HEK293 (cell line): ENCODE data around the gene ALG11.

Source experiments
- EGR2 ChIP-seq: fragments of 450-650 bp; formaldehyde crosslinking; IDR thresholded peaks from 2 replicates; pipeline ENCODE4 v1.5.1; 2016; ENCODE audit warnings: low read depth, missing biosample characterization, missing genetic modification characterization
- GLIS1 ChIP-seq: fragments of 450-650 bp; formaldehyde crosslinking; IDR thresholded peaks from 2 replicates; pipeline ENCODE4 v1.5.1; 2016; ENCODE audit warnings: missing biosample characterization, missing genetic modification characterization
- GLIS2 ChIP-seq: fragments of 450-650 bp; formaldehyde crosslinking; IDR thresholded peaks from 2 replicates; pipeline ENCODE4 v1.5.1; 2016; ENCODE audit warnings: missing biosample characterization, missing genetic modification characterization
- KLF1 ChIP-seq: fragments of 450-650 bp; formaldehyde crosslinking; IDR thresholded peaks from 2 replicates; pipeline ENCODE4 v1.5.1; 2016; ENCODE audit warnings: missing biosample characterization, missing genetic modification characterization
- KLF7 ChIP-seq: fragments of 450-650 bp; formaldehyde crosslinking; IDR thresholded peaks from 2 replicates; pipeline ENCODE4 v1.5.1; 2016; ENCODE audit warnings: missing biosample characterization, missing genetic modification characterization, borderline replicate concordance
- KLF9 ChIP-seq: fragments of 450-650 bp; formaldehyde crosslinking; IDR thresholded peaks from 2 replicates; pipeline ENCODE4 v1.5.1; 2016; ENCODE audit warnings: missing biosample characterization, missing genetic modification characterization, low read depth
- MEIS1 ChIP-seq: sonication (generic); formaldehyde crosslinking; IDR thresholded peaks from 2 replicates; pipeline ENCODE4 v1.8.1; 2022; ENCODE audit warnings: missing genetic modification reagents, mild to moderate bottlenecking, borderline replicate concordance
- MZF1 ChIP-seq: fragments of 450-650 bp; formaldehyde crosslinking; IDR thresholded peaks from 2 replicates; pipeline ENCODE4 v1.5.1; 2017; ENCODE audit warnings: missing biosample characterization, missing genetic modification characterization, borderline replicate concordance
- REPIN1 ChIP-seq: fragments of 450-650 bp; formaldehyde crosslinking; IDR thresholded peaks from 2 replicates; pipeline ENCODE4 v1.5.1; 2017; ENCODE audit warnings: missing biosample characterization, missing genetic modification characterization, low read depth
- SETDB1 ChIP-seq: IDR thresholded peaks from one replicate; pipeline ENCODE4 v1.6.1; 2017; ENCODE audit warnings: mild to moderate bottlenecking, low read length, moderate library complexity, mixed read lengths; ENCODE audit not compliant: insufficient read length
- SP3 ChIP-seq: fragments of 450-650 bp; formaldehyde crosslinking; IDR thresholded peaks from 2 replicates; pipeline ENCODE4 v1.5.1; 2016; ENCODE audit warnings: missing biosample characterization, missing genetic modification characterization
- ZBTB26 ChIP-seq: fragments of 450-650 bp; formaldehyde crosslinking; optimal IDR thresholded peaks from 2 replicates; pipeline ENCODE3; 2016; ENCODE audit warnings: missing biosample characterization, mild to moderate bottlenecking, missing genetic modification characterization
- ZBTB44 ChIP-seq: fragments of 450-650 bp; IDR thresholded peaks from 2 replicates; pipeline ENCODE4 v1.5.1; 2018; ENCODE audit warnings: missing biosample characterization, mild to moderate bottlenecking, missing genetic modification characterization
- ZEB2 ChIP-seq: fragments of 450-650 bp; formaldehyde crosslinking; IDR thresholded peaks from 2 replicates; pipeline ENCODE4 v1.5.1; 2016; ENCODE audit warnings: missing biosample characterization, missing genetic modification characterization
- ZFP69B ChIP-seq: fragments of 450-650 bp; formaldehyde crosslinking; IDR thresholded peaks from 2 replicates; pipeline ENCODE4 v1.5.1; 2016; ENCODE audit warnings: missing biosample characterization, missing genetic modification characterization
- ZIC2 ChIP-seq: fragments of 450-650 bp; formaldehyde crosslinking; IDR thresholded peaks from 2 replicates; pipeline ENCODE4 v1.5.1; 2016; ENCODE audit warnings: missing biosample characterization, missing genetic modification characterization
- ZNF140 ChIP-seq: fragments of 450-650 bp; formaldehyde crosslinking; IDR thresholded peaks from 2 replicates; pipeline ENCODE4 v1.5.1; 2016; ENCODE audit warnings: missing biosample characterization, missing genetic modification characterization
- ZNF157 ChIP-seq: fragments of 450-650 bp; formaldehyde crosslinking; IDR thresholded peaks from 2 replicates; pipeline ENCODE4 v1.5.1; 2016; ENCODE audit warnings: missing biosample characterization, missing genetic modification characterization
- ZNF175 ChIP-seq: fragments of 450-650 bp; formaldehyde crosslinking; IDR thresholded peaks from 2 replicates; pipeline ENCODE4 v1.5.1; 2016; ENCODE audit warnings: missing biosample characterization, missing genetic modification characterization
- ZNF19 ChIP-seq: fragments of 450-650 bp; formaldehyde crosslinking; IDR thresholded peaks from 2 replicates; pipeline ENCODE4; 2016; ENCODE audit warnings: missing biosample characterization, missing genetic modification characterization, low read depth
- ZNF2 ChIP-seq: fragments of 450-650 bp; formaldehyde crosslinking; IDR thresholded peaks from 2 replicates; pipeline ENCODE4 v1.5.1; 2016; ENCODE audit warnings: missing biosample characterization, missing genetic modification characterization
- ZNF202 ChIP-seq: fragments of 450-650 bp; formaldehyde crosslinking; IDR thresholded peaks from 2 replicates; pipeline ENCODE4 v1.5.1; 2016; ENCODE audit warnings: missing biosample characterization, missing genetic modification characterization, borderline replicate concordance
- ZNF221 ChIP-seq: fragments of 450-650 bp; formaldehyde crosslinking; IDR thresholded peaks from 2 replicates; pipeline ENCODE4 v1.5.1; 2017; ENCODE audit warnings: missing biosample characterization, missing genetic modification characterization, borderline replicate concordance
- ZNF223 ChIP-seq: fragments of 450-650 bp; formaldehyde crosslinking; IDR thresholded peaks from 2 replicates; pipeline ENCODE4 v1.5.1; 2016; ENCODE audit warnings: missing biosample characterization, missing genetic modification characterization
- ZNF341 ChIP-seq: fragments of 450-650 bp; formaldehyde crosslinking; IDR thresholded peaks from 2 replicates; pipeline ENCODE4; 2016; ENCODE audit warnings: low read depth, missing biosample characterization, missing genetic modification characterization
- ZNF423 ChIP-seq: fragments of 450-650 bp; formaldehyde crosslinking; IDR thresholded peaks from 2 replicates; pipeline ENCODE4 v1.5.1; 2016; ENCODE audit warnings: missing biosample characterization, missing genetic modification characterization
- ZNF48 ChIP-seq: fragments of 450-650 bp; formaldehyde crosslinking; IDR thresholded peaks from 2 replicates; pipeline ENCODE4 v1.5.1; 2016; ENCODE audit warnings: missing biosample characterization, missing genetic modification characterization
- ZNF571 ChIP-seq: fragments of 450-650 bp; formaldehyde crosslinking; IDR thresholded peaks from 2 replicates; pipeline ENCODE4 v1.5.0; 2017; ENCODE audit warnings: missing biosample characterization, missing genetic modification characterization
- ZNF639 ChIP-seq: fragments of 450-650 bp; formaldehyde crosslinking; IDR thresholded peaks from 2 replicates; pipeline ENCODE4 v1.5.1; 2016; ENCODE audit warnings: missing biosample characterization, missing genetic modification characterization
- ZNF777 ChIP-seq: fragments of 450-650 bp; formaldehyde crosslinking; IDR thresholded peaks from 2 replicates; pipeline ENCODE4 v1.5.1; 2017; ENCODE audit warnings: missing biosample characterization, missing genetic modification characterization, borderline replicate concordance
- ZNF837 ChIP-seq: fragments of 450-650 bp; formaldehyde crosslinking; IDR thresholded peaks from 2 replicates; pipeline ENCODE4 v1.5.1; 2016; ENCODE audit warnings: missing biosample characterization, missing genetic modification characterization
- ZSCAN5A ChIP-seq: fragments of 450-650 bp; formaldehyde crosslinking; IDR thresholded peaks from 2 replicates; pipeline ENCODE4 v1.5.1; 2016; ENCODE audit warnings: missing biosample characterization, missing genetic modification characterization
- ZXDB ChIP-seq: fragments of 450-650 bp; formaldehyde crosslinking; IDR thresholded peaks from 2 replicates; pipeline ENCODE4 v1.5.1; 2016; ENCODE audit warnings: missing biosample characterization, missing genetic modification characterization
- TF ChIP-seq, protein P1 (sequence below): fragments of 450-650 bp; formaldehyde crosslinking; IDR thresholded peaks from 2 replicates; pipeline ENCODE4 v1.5.1; 2016; ENCODE audit warnings: missing biosample characterization, missing genetic modification characterization

Gene ALG11

DNA sequence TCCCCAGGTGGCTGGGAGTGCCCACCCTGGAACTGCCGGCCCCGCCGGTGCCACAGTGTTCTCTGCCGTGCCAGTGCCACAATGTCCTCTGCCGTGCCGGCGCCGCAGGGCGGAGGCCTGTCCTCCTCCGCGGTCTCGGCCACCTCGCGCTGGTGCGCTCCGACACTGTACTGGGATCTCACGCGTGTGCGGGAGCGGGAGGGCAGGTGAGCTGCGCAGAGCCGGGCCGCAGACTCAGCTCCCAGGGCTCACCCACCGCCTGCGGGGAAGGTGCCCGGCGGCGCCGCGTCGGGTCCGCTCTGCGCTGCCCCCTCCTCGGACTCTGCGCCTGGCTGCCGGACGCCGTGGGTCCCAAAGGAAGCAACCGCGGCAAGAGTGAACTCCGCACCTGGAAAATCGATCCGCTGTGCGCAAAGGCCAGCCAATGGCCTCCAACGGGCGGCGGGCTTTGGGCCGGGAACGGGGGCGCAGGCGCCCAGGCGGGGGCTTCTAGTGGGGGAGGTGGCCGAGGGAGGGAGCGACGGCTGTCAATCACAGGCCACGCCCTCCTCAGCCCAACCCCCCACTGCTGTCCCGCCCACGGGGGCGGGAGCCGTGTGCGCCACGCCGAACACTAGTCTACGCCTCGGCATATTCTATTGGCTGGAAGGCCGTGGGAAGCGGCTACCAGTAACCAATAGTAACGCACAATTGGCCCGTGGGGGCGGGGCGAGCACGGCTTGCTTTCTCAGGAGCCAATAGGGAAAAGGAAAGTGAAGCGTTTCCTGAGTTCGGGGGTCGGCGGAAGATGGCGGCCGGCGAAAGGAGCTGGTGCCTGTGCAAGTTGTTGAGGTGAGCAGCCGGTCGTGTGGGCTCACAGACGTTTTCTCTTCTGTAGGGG, at the start of gene ALG11 (continued):
- TF ChIP-seq ZSCAN5A (tag by site-specific recombination) (peak; percentile 77; the same call in 1 of the 2 replicates), KLF7 (tag by site-specific recombination) (0 out of 2 replicates have a peak, but pooled peaks have one; percentile 30), KLF1 (tag by site-specific recombination) (peak; percentile 17; the same call in 1 of the 2 replicates), ZNF341 (peak; percentile 33), ZNF157 (no peak), EGR2 (tag by site-specific recombination) (peak; percentile 79), ZIC2 (tag by site-specific recombination) (peak; percentile 57), ZBTB26 (tag by site-specific recombination) (peak; percentile 96), ZFP69B (tag by site-specific recombination) (peak; percentile 67; the same call in 1 of the 2 replicates), ZNF48 (tag by site-specific recombination) (no peak), ZNF175 (tag by site-specific recombination) (no peak), ZNF223 (peak; percentile 91), KLF9 (tag by site-specific recombination) (peak; percentile 96), ZNF221 (tag by site-specific recombination) (no peak), ZNF202 (tag by site-specific recombination) (no peak), GLIS1 (tag by site-specific recombination) (peak; percentile 62; the same call in 1 of the 2 replicates), GLIS2 (tag by site-specific recombination) (peak; percentile 84), ZBTB44 (no peak), SETDB1 (no peak), ZEB2 (tag by site-specific recombination) (peak; percentile 55), MZF1 (tag by site-specific recombination) (no peak), MEIS1 (CRISPR knock-in tag) (no peak), ZNF777 (tag by site-specific recombination) (peak; percentile 52; the same call in 1 of the 2 replicates), ZNF2 (tag by site-specific recombination) (peak; percentile 81), ZNF571 (tag by site-specific recombination) (no peak), ZNF140 (no peak), ZXDB (tag by site-specific recombination) (0 out of 2 replicates have a peak, but pooled peaks have one; percentile 28), ZNF837 (tag by site-specific recombination) (no peak), ZNF423 (tag by site-specific recombination) (0 out of 2 replicates have a peak, but pooled peaks have one; percentile 11), ZNF639 (tag by site-specific recombination) (no peak), SP3 (tag by site-specific recombination) (peak; percentile 96), REPIN1 (tag by site-specific recombination) (no peak), ZNF19 (tag by site-specific recombination) (no peak)
- TF ChIP-seq, protein P1, sequence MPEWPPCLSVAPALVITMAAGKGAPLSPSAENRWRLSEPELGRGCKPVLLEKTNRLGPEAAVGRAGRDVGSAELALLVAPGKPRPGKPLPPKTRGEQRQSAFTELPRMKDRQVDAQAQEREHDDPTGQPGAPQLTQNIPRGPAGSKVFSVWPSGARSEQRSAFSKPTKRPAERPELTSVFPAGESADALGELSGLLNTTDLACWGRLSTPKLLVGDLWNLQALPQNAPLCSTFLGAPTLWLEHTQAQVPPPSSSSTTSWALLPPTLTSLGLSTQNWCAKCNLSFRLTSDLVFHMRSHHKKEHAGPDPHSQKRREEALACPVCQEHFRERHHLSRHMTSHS: no peak
